Measurements from ENCODE around the gene ARHGAP6. TPM values are rescaled to one million over a fixed set of nuclear protein-coding genes. Genes with fewer than 3 reads are reported as not detected.
"Not testable (repeated sequence)": the region's sequence is repeated elsewhere in the genome, so short reads cannot be mapped to it uniquely, and the experiment has no call there.

The ARHGAP6 gene
- total RNA-seq, 1 experiment from 2014 or later, result not detected

DNA sequence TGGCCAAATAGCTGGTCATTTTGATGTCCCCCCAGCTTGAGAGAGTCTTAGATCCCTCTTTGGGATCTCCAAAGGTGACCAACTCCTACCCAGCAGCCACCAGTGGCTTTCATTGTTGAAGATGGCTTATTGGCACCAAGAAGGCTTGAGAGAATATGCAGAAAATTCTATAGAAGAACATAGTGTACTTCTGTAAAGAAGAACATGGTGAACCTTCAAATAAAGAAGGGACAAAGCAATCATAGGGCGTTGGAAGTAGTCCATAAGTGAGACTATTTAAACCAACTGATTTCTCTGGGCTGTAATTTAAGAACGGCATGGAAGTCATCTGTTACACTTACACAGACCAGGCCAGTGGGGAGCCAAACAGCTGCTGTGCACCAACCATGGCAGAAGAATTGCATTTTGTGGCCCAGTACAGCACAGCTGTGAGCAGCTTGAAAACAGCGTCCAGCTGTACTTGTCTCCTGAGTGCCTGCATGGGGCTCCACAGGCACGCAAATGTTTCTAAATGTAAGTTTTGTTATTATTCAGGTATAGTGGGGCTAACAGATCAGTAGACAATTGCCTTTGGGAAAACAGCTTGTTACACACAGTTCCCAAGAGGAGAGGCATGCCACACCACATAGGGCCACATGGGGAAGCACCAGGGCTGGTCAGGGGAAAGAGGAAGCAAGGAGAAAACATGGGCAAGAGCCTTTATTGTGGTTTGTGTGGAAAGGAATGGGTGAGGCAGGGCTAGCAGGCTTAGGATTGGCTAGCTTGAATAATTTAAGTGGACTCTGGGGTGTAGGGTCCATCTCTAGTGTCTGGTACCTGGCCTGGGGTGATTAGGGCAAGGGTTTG is 125.0 kb downstream of the ARHGAP6 start:
- in situ Hi-C loops (cut with HindIII; ENCODE audit: low sequenced_read_pairs), result no loop called here
- no peak for DNase-seq (ENCODE audit: low spot score)

GRCh38 chrX:11537141-11537540 is 128.6 kb downstream of the ARHGAP6 start:
- in situ Hi-C loops (cut with HindIII; ENCODE audit: low sequenced_read_pairs), result no loop called here
- DNase-seq (ENCODE audit: low spot score), result no peak

DNA sequence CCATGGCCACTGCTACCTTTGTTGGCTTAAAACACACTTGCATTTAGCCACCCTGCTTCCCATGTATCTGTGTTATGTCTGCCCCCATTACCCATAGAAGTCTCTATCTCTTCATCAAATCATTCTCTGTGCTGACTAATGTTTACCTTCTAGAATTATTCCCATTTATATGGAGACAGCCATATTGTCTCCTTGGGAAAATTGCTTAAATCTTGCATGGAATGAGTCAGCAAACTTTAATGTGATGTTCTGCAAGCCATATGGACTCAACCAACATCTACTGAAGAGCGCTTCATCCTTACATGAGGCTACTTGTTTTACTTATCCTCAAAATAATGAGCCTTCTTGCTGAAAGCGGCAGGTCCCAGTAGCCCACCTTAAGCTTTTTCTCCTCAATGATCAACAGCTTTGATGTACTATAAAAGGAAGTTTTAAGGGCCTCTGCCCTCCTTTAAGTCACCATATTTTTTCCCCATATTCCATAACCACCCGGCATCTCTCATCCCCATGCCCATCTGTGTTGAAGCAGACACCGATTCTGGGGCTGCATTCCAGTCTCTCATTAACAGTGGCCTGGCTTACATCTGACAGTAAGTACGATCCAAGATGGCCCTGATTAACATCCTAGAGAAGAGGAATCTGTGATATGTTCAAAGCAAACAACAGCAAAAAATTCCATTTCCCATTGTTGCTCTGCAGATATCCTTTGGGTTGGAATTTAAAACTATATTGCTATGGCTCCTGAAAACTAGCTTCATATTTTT is 130.4 kb downstream of the ARHGAP6 start:
- no peak for DNase-seq (ENCODE audit: low spot score)
- in situ Hi-C loops (cut with HindIII; ENCODE audit: low sequenced_read_pairs), result no loop called here

GRCh38 chrX:11533199-11533651 is 132.5 kb downstream of the ARHGAP6 start:
- DNase-seq (ENCODE audit: low spot score), result peak; percentile 78
- in situ Hi-C loops (cut with HindIII; ENCODE audit: low sequenced_read_pairs), result no loop called here

GRCh38 chrX:11532291-11533078 is 133.2 kb downstream of the ARHGAP6 start:
- no peak for DNase-seq (ENCODE audit: low spot score)
- in situ Hi-C loops (cut with HindIII; ENCODE audit: low sequenced_read_pairs), result no loop called here

GRCh38 chrX:11531226-11531625 is 134.5 kb downstream of the ARHGAP6 start:
- in situ Hi-C loops (cut with HindIII; ENCODE audit: low sequenced_read_pairs), result no loop called here
- no peak for DNase-seq (ENCODE audit: low spot score)

- in situ Hi-C loops (cut with HindIII; ENCODE audit: low sequenced_read_pairs), result no loop called here
- DNase-seq (ENCODE audit: low spot score), result no peak
These were observed 135.1 kb downstream of the ARHGAP6 start for GRCh38 chrX:11530621-11531020.

DNA sequence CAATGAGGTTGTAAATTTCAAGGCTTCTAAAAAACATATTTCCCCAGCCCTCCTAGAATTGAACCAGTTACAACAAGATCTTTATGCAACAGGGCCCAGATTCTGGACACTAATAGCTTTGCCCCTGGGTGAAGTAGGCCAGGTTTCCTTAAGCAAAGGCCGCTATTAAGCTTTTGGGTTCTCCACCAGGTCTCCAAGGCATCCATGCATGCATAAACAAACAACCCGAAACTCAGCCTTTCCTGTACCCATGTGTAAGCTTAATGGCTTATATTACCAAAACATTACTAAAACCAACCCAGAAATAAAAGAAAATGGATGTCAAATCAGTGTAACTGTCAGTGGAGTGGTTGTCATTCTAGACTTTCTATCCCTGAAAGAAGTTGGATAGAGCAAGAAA is 137.1 kb downstream of the ARHGAP6 start:
- in situ Hi-C loops (cut with HindIII; ENCODE audit: low sequenced_read_pairs), result no loop called here
- no peak for DNase-seq (ENCODE audit: low spot score)

DNA sequence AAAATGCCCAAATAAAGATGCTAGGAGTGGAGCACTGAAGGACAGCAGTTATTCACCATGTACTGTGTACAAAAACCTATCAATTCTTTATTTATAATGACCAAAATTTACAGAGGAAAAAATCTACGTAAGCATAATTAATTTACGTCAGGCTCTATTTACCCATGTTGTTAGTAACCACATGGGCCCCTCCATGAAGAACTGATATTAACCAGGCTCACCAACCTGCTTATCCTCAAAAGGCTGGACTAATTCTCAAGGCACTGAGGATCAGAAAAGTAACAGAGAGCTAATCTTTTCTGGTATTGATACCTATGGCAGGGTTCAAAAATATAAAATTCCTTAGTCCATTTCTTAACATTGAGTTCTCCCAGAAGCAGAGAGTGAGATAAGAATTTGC is 140.0 kb downstream of the ARHGAP6 start:
- in situ Hi-C loops (cut with HindIII; ENCODE audit: low sequenced_read_pairs), result no loop called here
- DNase-seq (ENCODE audit: low spot score), result no peak

GRCh38 chrX:11519234-11519633 is 146.5 kb downstream of the ARHGAP6 start:
- DNase-seq (ENCODE audit: low spot score); in situ Hi-C loops (cut with HindIII; ENCODE audit: low sequenced_read_pairs): not testable (repeated sequence)

- in situ Hi-C loops (cut with HindIII; ENCODE audit: low sequenced_read_pairs), result no loop called here
- DNase-seq (ENCODE audit: low spot score), result no peak
These were observed 155.9 kb downstream of the ARHGAP6 start for GRCh38 chrX:11509786-11510185.

DNA sequence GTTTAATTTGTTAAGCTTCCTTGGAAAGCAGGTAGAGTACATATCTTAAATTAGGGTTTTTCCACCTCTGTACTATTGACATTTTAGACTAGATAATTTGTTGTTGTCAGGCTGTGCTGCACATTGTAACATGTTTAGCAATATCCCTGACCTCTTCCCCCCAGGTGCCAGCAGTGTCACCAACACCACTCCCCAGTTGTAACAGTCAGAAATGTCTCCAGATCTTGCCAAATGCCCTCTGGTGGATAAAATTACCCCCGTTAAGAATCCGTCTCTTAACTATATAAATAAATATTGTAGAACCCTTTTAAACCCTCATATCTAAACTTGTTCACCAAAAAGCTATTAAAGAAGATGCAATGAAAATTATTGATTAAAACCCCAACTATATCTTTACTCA is 161.5 kb downstream of the ARHGAP6 start:
- in situ Hi-C loops (cut with HindIII; ENCODE audit: low sequenced_read_pairs), result no loop called here
- no peak for DNase-seq (ENCODE audit: low spot score)

DNA sequence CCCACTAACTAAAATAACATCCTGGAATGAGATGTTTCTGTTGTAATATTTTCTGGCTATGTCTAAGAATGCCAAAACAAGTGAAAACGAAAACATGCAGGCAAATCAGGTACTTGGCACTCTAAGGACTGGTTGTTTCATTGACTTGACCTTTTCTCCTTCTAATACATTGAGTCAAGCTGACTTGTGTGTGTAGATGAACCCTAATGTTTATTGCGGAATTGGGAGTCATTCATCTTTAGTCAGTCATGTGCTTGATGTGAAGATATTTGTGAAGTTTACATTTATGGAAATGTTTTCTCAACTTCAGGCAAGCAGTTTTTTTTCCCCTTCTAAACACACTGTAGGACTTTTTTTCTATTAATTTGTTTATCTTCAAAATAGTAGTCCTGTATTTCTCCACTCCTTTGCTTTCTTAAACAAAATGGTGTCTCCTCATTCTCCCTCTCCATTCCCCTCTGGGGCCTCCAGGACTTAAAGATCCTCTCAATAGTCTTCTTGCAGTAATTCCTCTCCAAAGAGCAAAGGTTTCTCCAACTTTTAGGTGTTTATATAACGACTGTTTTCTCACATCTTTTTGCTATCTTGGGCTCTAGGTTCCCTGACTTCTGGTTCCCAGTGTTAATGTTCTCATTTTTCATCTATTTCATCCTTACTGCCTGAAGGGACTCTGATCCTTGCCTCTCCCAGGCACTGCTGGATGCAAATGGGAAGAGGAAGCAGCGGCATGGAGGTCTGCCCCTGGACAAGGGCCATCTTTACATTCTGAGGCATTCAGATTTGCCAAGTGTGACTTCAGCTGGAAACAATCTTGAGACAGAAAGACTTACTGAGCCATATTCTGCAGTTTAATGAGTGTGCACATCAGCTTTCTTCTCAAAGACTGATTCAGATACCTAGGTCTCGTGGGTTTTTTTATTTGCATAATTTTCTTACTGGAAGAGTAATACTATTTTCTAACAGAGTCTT is 166.4 kb downstream of the ARHGAP6 start:
- DNase-seq (ENCODE audit: low spot score), result no peak
- in situ Hi-C loops (cut with HindIII; ENCODE audit: low sequenced_read_pairs), result no loop called here

GRCh38 chrX:11491375-11491774 is 174.3 kb downstream of the ARHGAP6 start:
- DNase-seq (ENCODE audit: low spot score); in situ Hi-C loops (cut with HindIII; ENCODE audit: low sequenced_read_pairs): not testable (repeated sequence)

DNA sequence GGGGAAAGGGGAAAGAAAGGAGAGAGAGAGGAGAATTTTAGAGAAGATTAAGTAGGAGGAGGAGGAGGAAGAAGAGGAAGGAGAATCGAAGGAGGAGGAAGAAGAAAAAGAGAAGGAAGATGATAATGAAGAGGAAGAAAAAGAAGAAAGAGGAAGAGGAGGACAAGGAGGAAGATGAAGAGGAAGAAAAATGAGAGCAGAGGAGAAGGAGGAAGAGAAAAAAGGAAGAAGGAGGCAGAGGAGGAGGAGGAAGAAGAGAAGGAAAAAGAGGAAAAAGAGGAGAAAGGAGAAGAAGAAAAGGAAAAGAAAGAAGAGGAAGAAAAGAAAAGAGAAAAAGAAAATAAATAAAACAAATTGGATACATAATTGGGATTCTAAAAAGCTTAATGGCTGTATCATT is 181.4 kb downstream of the ARHGAP6 start:
- in situ Hi-C loops (cut with HindIII; ENCODE audit: low sequenced_read_pairs), result no loop called here
- DNase-seq (ENCODE audit: low spot score), result no peak

DNA sequence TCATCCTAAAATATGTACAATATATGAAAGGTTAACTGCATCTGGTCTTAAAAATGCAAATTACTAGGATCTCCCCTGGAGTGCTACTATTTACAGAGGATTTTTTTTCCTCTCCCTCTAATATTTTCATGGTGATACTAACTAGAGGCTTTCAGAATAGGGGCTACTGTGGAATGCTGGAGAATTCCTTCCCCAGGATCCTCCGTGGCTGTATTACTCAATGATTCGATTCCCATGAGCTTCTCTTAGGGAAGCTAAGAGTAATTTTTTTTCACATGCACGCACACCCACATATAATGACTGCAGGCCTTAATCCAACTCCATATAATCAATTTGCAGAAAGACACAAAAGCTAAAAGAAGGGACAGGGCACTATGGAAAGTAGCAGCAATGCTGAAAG is 184.7 kb downstream of the ARHGAP6 start:
- DNase-seq (ENCODE audit: low spot score), result no peak
- in situ Hi-C loops (cut with HindIII; ENCODE audit: low sequenced_read_pairs), result no loop called here

DNA sequence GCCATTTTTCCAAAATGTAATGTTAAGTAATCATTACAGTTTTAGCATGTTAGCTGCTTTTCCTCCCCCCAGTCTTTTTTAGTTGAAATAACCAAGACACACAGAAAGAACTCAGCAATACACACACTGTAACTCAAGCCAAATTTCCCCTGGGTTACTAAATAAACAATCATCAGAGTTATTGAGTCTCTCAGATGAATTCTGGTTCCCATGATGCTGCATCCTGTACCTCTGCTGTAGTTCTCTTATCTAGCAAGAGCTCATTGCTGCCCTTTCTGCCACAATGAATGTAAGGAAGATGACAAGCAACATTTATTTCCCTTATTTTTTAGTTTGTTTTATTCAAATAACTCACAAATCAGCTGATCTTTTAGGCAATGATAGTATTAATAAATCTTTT is 185.1 kb downstream of the ARHGAP6 start:
- no peak for DNase-seq (ENCODE audit: low spot score)
- in situ Hi-C loops (cut with HindIII; ENCODE audit: low sequenced_read_pairs), result no loop called here

DNA sequence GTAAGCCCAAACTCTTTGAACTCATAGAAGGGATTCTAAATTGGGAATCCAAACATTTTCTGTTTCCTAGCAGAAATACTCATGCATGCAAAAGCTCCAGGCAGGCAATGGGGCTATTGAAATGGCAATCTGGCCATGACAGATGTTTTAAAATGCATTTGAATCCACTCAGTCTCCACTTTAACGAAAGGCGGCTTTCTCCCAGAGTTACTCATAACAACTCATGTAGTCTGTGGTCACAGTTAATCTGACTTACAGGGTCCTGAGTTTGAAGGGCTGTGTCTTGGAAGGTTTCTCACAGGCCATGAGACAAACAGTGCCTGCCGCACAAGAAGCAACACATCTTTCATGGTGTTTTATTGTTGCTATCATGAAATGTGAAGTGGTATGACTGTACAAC is 186.8 kb downstream of the ARHGAP6 start:
- in situ Hi-C loops (cut with HindIII; ENCODE audit: low sequenced_read_pairs), result no loop called here
- no peak for DNase-seq (ENCODE audit: low spot score)

DNA sequence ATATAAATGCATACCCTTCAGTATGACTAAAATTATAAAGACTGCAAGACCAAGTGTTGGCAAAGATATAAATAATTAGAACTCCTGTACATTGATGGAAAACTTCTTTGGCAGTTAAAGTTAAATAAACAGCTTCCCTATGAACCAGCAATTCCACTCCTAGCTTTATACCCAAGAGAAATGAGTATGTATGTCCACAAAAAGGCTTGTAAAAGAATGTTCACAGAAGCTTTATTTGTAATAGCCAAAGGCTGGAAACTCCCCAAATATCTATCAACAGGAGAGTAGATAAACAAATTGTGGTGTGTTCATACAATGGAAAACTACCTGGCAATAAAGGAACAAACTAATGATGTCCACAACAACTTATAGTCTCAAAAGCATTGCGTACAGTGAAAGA is 187.7 kb downstream of the ARHGAP6 start:
- no peak for DNase-seq (ENCODE audit: low spot score)
- in situ Hi-C loops (cut with HindIII; ENCODE audit: low sequenced_read_pairs), result no loop called here
